Stimulated activated naive CD4-positive, alpha-beta T cell (primary cell): Measurements from ENCODE around the gene DCK.
"Not testable (repeated sequence)": the region's sequence is repeated elsewhere in the genome, so short reads cannot be mapped to it uniquely, and the experiment has no call there.

Experiments
- DNase-seq, 6 experiments: peaks; one replicate each; lab custom pipeline; 2025; lab: John Stamatoyannopoulos, UW

The DCK gene

GRCh38 chr4:71001363-71001762 is 7.9 kb downstream of the DCK start:
- DNase-seq, result not testable (repeated sequence)

GRCh38 chr4:71004281-71004851 is 10.9 kb downstream of the DCK start:
- peak; percentile 32 to 54 (median 48) for DNase-seq

GRCh38 chr4:71005025-71005424 is 11.6 kb downstream of the DCK start:
- not testable (repeated sequence) for DNase-seq

- DNase-seq, result peak in 1 of 6 experiments; percentile 15
These were observed 12.9 kb downstream of the DCK start for GRCh38 chr4:71006203-71006907.

- DNase-seq, result no peak
These were observed 14.7 kb downstream of the DCK start for GRCh38 chr4:71008196-71008595.

GRCh38 chr4:71009086-71009485 is 15.6 kb downstream of the DCK start:
- DNase-seq, result no peak

GRCh38 chr4:71009890-71010588 is 16.6 kb downstream of the DCK start:
- DNase-seq, result peak in 3 of 6 experiments; percentile 24 to 61 (median 44)

- no peak for DNase-seq
These were observed 18.0 kb downstream of the DCK start for GRCh38 chr4:71011451-71011850.

GRCh38 chr4:71017391-71017790 is 23.9 kb downstream of the DCK start:
- not testable (repeated sequence) for DNase-seq

- no peak for DNase-seq
These were observed 27.2 kb downstream of the DCK start for GRCh38 chr4:71020611-71021010.

- DNase-seq, result no peak
These were observed 32.2 kb downstream of the DCK start for GRCh38 chr4:71025654-71026053.

- DNase-seq, result no peak
These were observed 32.6 kb downstream of the DCK start for GRCh38 chr4:71026086-71026485.

- no peak for DNase-seq
These were observed 34.2 kb downstream of the DCK start for GRCh38 chr4:71027611-71028010.

GRCh38 chr4:71029504-71029903 is 36.1 kb downstream of the DCK start:
- no peak for DNase-seq

GRCh38 chr4:71032106-71032505 is 38.7 kb downstream of the DCK start:
- DNase-seq, result not testable (repeated sequence)

- no peak for DNase-seq
These were observed 51.8 kb downstream of the DCK start for GRCh38 chr4:71045256-71045655.

GRCh38 chr4:71049395-71049794 is 55.9 kb downstream of the DCK start:
- no peak for DNase-seq

- no peak for DNase-seq
These were observed 57.4 kb downstream of the DCK start for GRCh38 chr4:71050809-71051208.

- no peak for DNase-seq
These were observed 58.6 kb downstream of the DCK start for GRCh38 chr4:71052034-71052433.

- no peak for DNase-seq
These were observed 59.3 kb downstream of the DCK start for GRCh38 chr4:71052716-71053115.

- not testable (repeated sequence) for DNase-seq
These were observed 60.2 kb downstream of the DCK start for GRCh38 chr4:71053613-71054012.

- DNase-seq, result not testable (repeated sequence)
These were observed 66.1 kb downstream of the DCK start for GRCh38 chr4:71059573-71059972.

- DNase-seq, result no peak
These were observed 69.0 kb downstream of the DCK start for GRCh38 chr4:71062436-71062835.
